HCT116 (cell line): ENCODE data around the gene SLC1A1. TPM values are rescaled to one million over a fixed set of nuclear protein-coding genes. Genes with fewer than 3 reads are reported as not detected.

Experiments used
- ATAC-seq: fragments of 200-7000 bp; cut with Tn5 transposase; 2 replicates; pipeline ENCODE4 v1.9.1; 2020; ENCODE audit warnings: mild to moderate bottlenecking, moderate library complexity
- BruUV-seq: library from RNA; stranded (reverse); fragments of 400-500 nt; replicated peaks from 2 replicates; lab custom pipeline; 2021; lab: Mats Ljungman, UMichigan
- CTCF ChIA-PET: fragments of 300-600 bp; sonication (Branson Sonifier 250); formaldehyde crosslinking; loops from one replicate; lab custom pipeline; 2021; ENCODE audit warnings: antibody characterized with exemption; lab: Charles Lee
- POLR2A ChIA-PET: fragments of 300-600, 350-600 bp; sonication (Branson Sonifier 250); formaldehyde crosslinking; loops from one replicate; lab custom pipeline; 2021; ENCODE audit warnings: antibody characterized with exemption; lab: Charles Lee
- RAD21 ChIA-PET, 2 experiments: fragments of 300-600 bp; sonication (Branson Sonifier 250); formaldehyde crosslinking; loops; one replicate each; lab custom pipeline; 2023; ENCODE audit warnings: low total read pairs in 2 of 2; ENCODE audit not compliant: uncharacterized antibody in 2 of 2, unreplicated experiment in 2 of 2, low non-redundant PET in 1 of 2; lab: Charles Lee
- DNase-seq: peaks from one replicate; pipeline ENCODE4 v3.0.0-alpha.2; 2010; ENCODE audit warnings: low read depth, low spot score
- H2AFZ ChIP-seq: fragments of 200-600 bp; shearing (Covaris generic), sonication (generic); 2 replicates; pipeline ENCODE4 v1.6.1; 2017; ENCODE audit warnings: low read depth, mixed run types, mixed read lengths, antibody characterized with exemption, low read length; ENCODE audit not compliant: poor library complexity, severe bottlenecking
- H3K27ac ChIP-seq: 2 replicates; pipeline ENCODE4 v1.5.1; 2012; ENCODE audit warnings: low read depth, low read length
- H3K27me3 ChIP-seq: fragments of 200-600 bp; sonication (generic); 2 replicates; pipeline ENCODE4 v1.6.1; 2016; ENCODE audit warnings: mixed run types, low read length, mixed read lengths; ENCODE audit not compliant: insufficient read depth
- H3K36me3 ChIP-seq, 2 experiments: fragments of 200-500 bp in 1 of 2; fragments of 200-600 bp in 1 of 2; sonication (Bioruptor generic) in 1 of 2; sonication (generic) in 1 of 2; 2 replicates each; pipeline versions ENCODE4 v1.5.1 to v1.6.1; 2014 to 2016; ENCODE audit warnings: low read length in 2 of 2, inconsistent platforms in 1 of 2, mixed read lengths in 1 of 2, mixed run types in 1 of 2; ENCODE audit not compliant: insufficient read depth in 2 of 2, control insufficient read depth in 1 of 2
- H3K4me1 ChIP-seq, 2 experiments: fragments of 200-600 bp in 1 of 2; sonication (generic) in 1 of 2; 2 replicates each; pipeline versions ENCODE4 v1.5.1 to v1.6.1; 2012 to 2017; ENCODE audit warnings: low read length in 2 of 2, inconsistent platforms in 1 of 2, mild to moderate bottlenecking in 1 of 2, mixed read lengths in 1 of 2, mixed run types in 1 of 2, moderate library complexity in 1 of 2; ENCODE audit not compliant: insufficient read depth in 2 of 2, control insufficient read depth in 1 of 2
- H3K4me2 ChIP-seq: fragments of 200-600 bp; sonication (generic); 2 replicates; pipeline ENCODE4 v1.6.1; 2017; ENCODE audit warnings: mixed run types, low read length, mixed read lengths
- H3K4me3 ChIP-seq, 2 experiments: fragments of 200-600 bp in 1 of 2; sonication (generic) in 1 of 2; replicated peaks in 1 of 2; 2 replicates each; pipeline ENCODE4 v1.5.1; 2011 to 2016; ENCODE audit warnings: low read length in 2 of 2, control low read depth in 1 of 2, low read depth in 1 of 2, mild to moderate bottlenecking in 1 of 2, mixed read lengths in 1 of 2, mixed run types in 1 of 2
- H3K79me2 ChIP-seq: fragments of 200-600 bp; sonication (generic); 2 replicates; pipeline ENCODE4 v1.6.1; 2017; ENCODE audit warnings: mild to moderate bottlenecking, mixed run types, low read length, moderate library complexity, mixed read lengths; ENCODE audit not compliant: insufficient read depth
- H3K9ac ChIP-seq: fragments of 200-600 bp; sonication (generic); 2 replicates; pipeline ENCODE4 v1.6.1; 2016; ENCODE audit warnings: low read length, mixed read lengths
- H3K9me2 ChIP-seq: fragments of 200-600 bp; sonication (generic), shearing (Covaris generic); 2 replicates; pipeline ENCODE4 v1.6.1; 2017; ENCODE audit warnings: mixed run types, mild to moderate bottlenecking, moderate library complexity; ENCODE audit not compliant: insufficient read depth
- H3K9me3 ChIP-seq, 2 experiments: fragments of 200-500 bp in 1 of 2; fragments of 200-600 bp in 1 of 2; sonication (Bioruptor generic) in 1 of 2; sonication (generic) in 1 of 2; 2 replicates each; pipeline ENCODE4 v1.6.1; 2014 to 2017; ENCODE audit warnings: low read length in 2 of 2, mixed read lengths in 2 of 2, inconsistent platforms in 1 of 2, low read depth in 1 of 2, mild to moderate bottlenecking in 1 of 2, mixed run types in 1 of 2, moderate library complexity in 1 of 2; ENCODE audit not compliant: control insufficient read depth in 1 of 2, insufficient read depth in 1 of 2
- H4K20me1 ChIP-seq: fragments of 200-600 bp; sonication (generic), shearing (Covaris generic); 2 replicates; pipeline ENCODE4 v1.6.1; 2017; ENCODE audit warnings: mixed run types, mild to moderate bottlenecking, moderate library complexity; ENCODE audit not compliant: insufficient read depth
- ATF3 ChIP-seq: IDR thresholded peaks from 2 replicates; pipeline ENCODE4 v1.6.1; 2012
- CEBPB ChIP-seq: IDR thresholded peaks from 2 replicates; pipeline ENCODE4 v1.6.1; 2012; ENCODE audit warnings: low read depth
- ELF1 ChIP-seq: IDR thresholded peaks from 2 replicates; pipeline ENCODE4 v1.6.1; 2012; ENCODE audit warnings: low read depth, borderline replicate concordance
- EZH2 ChIP-seq: fragments of 200-600 bp; sonication (generic); IDR thresholded peaks from 2 replicates; pipeline ENCODE4 v1.6.1; 2017; ENCODE audit warnings: antibody characterized with exemption, mixed run types
- EZH2phosphoT487 ChIP-seq: fragments of 200-600 bp; IDR thresholded peaks from 2 replicates; pipeline ENCODE4 v1.6.1; 2018; ENCODE audit warnings: antibody characterized with exemption, borderline replicate concordance
- FOSL1 ChIP-seq: IDR thresholded peaks from 2 replicates; pipeline ENCODE4 v1.6.1; 2012; ENCODE audit warnings: low read depth
- MAX ChIP-seq: IDR thresholded peaks from 2 replicates; pipeline ENCODE4 v1.6.1; 2012
- POLR2A ChIP-seq: IDR thresholded peaks from 2 replicates; pipeline ENCODE4 v1.7.0; 2011; ENCODE audit warnings: borderline replicate concordance; ENCODE audit not compliant: insufficient read depth, insufficient read length; ENCODE audit errors: extremely low read depth
- POLR2AphosphoS5 ChIP-seq: IDR thresholded peaks from 2 replicates; pipeline ENCODE4 v1.6.1; 2011; ENCODE audit warnings: mild to moderate bottlenecking, low read depth, low read length, moderate library complexity
- RAD21 ChIP-seq: IDR thresholded peaks from 2 replicates; pipeline ENCODE4 v1.6.1; 2012; ENCODE audit warnings: low read depth, mild to moderate bottlenecking
- SP1 ChIP-seq: IDR thresholded peaks from 2 replicates; pipeline ENCODE4 v1.6.1; 2012; ENCODE audit warnings: low read depth
- SRF ChIP-seq: IDR thresholded peaks from 2 replicates; pipeline ENCODE4 v1.6.1; 2012; ENCODE audit warnings: low read depth
- TCF7L2 ChIP-seq: IDR thresholded peaks from 2 replicates; pipeline ENCODE4 v1.7.0; 2011; ENCODE audit warnings: borderline replicate concordance, inconsistent platforms; ENCODE audit not compliant: insufficient read depth, insufficient read length; ENCODE audit errors: extremely low read depth
- ZBTB33 ChIP-seq: IDR thresholded peaks from 2 replicates; pipeline ENCODE4 v1.6.1; 2011; ENCODE audit warnings: mild to moderate bottlenecking, low read length, moderate library complexity; ENCODE audit not compliant: insufficient replicate concordance; ENCODE audit errors: extremely low read depth
- ZFX ChIP-seq: fragments of 450-650 bp; IDR thresholded peaks from 2 replicates; pipeline ENCODE4 v1.6.1; 2017
- ZNF274 ChIP-seq: fragments of 200-500 bp; sonication (Bioruptor generic); IDR thresholded peaks from 2 replicates; pipeline ENCODE4 v1.6.1; 2014; ENCODE audit warnings: mild to moderate bottlenecking, low read depth, low read length, inconsistent platforms
- intact Hi-C: fragments of 100-400 bp; cut with micrococcal nuclease; formaldehyde crosslinking; loops from 2 replicates; pipeline ENCODE4 v1.10.0; 2022
- total RNA-seq: library from RNA; stranded (reverse); gene quantifications from one replicate; pipeline ENCODE4 v1.2.1, GENCODE V29; 2021; ENCODE audit not compliant: unreplicated experiment

Gene SLC1A1
- total RNA-seq, 1 experiment from 2014 or later: 6.8 TPM

- H3K4me2 ChIP-seq: no peak overlapping the region
- no peaks in the 10 kb centered on the region for H3K79me2 ChIP-seq
- intact Hi-C loops: no loop called here
- no peaks in the 10 kb centered on the region for H3K9me2 ChIP-seq
- no peak overlapping the region for H3K27ac ChIP-seq
- ChIA-PET CTCF (no interaction called here), POLR2A (no interaction called here)
- H3K27me3 ChIP-seq: no peaks in the 10 kb centered on the region
- no peaks in the 10 kb centered on the region for H3K4me1 ChIP-seq
- H3K9me3 ChIP-seq: no peaks in the 10 kb centered on the region
- H3K36me3 ChIP-seq: no peaks in the 10 kb centered on the region
- no TSS peak for BruUV-seq
- H4K20me1 ChIP-seq: no peaks in the 10 kb centered on the region
- no peak for DNase-seq
- H3K9ac ChIP-seq: no peak overlapping the region
- TF ChIP-seq ZBTB33 (no peak), RAD21 (no peak), ZNF274 (no peak)
- TF ChIP-seq, all 23 proteins: peak for 0
- RAD21 ChIA-PET: no interaction called here
- ATAC-seq: no peak
- Histone ChIP-seq H3K4me3 (no peak overlapping the region), H2AFZ (no peak overlapping the region)
Measured at GRCh38 chr9:4596165-4596922, 106.1 kb downstream of the SLC1A1 start.

- H3K27me3 ChIP-seq: no peaks in the 10 kb centered on the region
- no peaks in the 10 kb centered on the region for H3K4me1 ChIP-seq
- no peaks in the 10 kb centered on the region for H4K20me1 ChIP-seq
- H3K9me2 ChIP-seq: no peaks in the 10 kb centered on the region
- H3K4me2 ChIP-seq: no peak overlapping the region
- no peak overlapping the region for H2AFZ ChIP-seq
- no peak overlapping the region for H3K4me3 ChIP-seq
- H3K79me2 ChIP-seq: no peaks in the 10 kb centered on the region
- H3K9ac ChIP-seq: no peak overlapping the region
- no peak for TF ChIP-seq SRF
- TF ChIP-seq ZFX: no peak
- no peak for TF ChIP-seq ZBTB33
- no peak for TF ChIP-seq ELF1
- TF ChIP-seq EZH2: no peak
- TF ChIP-seq TCF7L2: no peak
- TF ChIP-seq ATF3: no peak
- no peak for TF ChIP-seq CEBPB
- TF ChIP-seq EZH2phosphoT487: no peak
- TF ChIP-seq RAD21: no peak
- TF ChIP-seq POLR2AphosphoS5: no peak
- TF ChIP-seq SP1: no peak
- no peak for TF ChIP-seq MAX
- TF ChIP-seq POLR2A: no peak
- TF ChIP-seq FOSL1: no peak
- TF ChIP-seq, all 23 proteins: peak for 0
- Histone ChIP-seq H3K27ac (no peak overlapping the region), H3K9me3 (no peaks in the 10 kb centered on the region), H3K36me3 (no peaks in the 10 kb centered on the region)
- POLR2A ChIA-PET: no interaction called here
- ATAC-seq: no peak
- DNase-seq: no peak
- CTCF ChIA-PET: no interaction called here
- RAD21 ChIA-PET: no interaction called here
- no TSS peak for BruUV-seq
- intact Hi-C loops: loop anchor here (10.0 kb wide), 1 partner anchor 844 kb away; no protein-coding TSS in a partner anchor
Measured at GRCh38 chr9:4600368-4600767, 110.1 kb downstream of the SLC1A1 start.
